Epithelial cell of esophagus (primary cell): ENCODE results near the gene C8G.

Experiments used
- DNase-seq: peaks from one replicate; pipeline ENCODE4 v3.0.0; 2010; ENCODE audit warnings: low read depth
- H3K4me3 ChIP-seq: 2 replicates; pipeline ENCODE4 v1.5.1; 2011; ENCODE audit warnings: mild to moderate bottlenecking, low read length, control low read depth
- TF ChIP-seq, protein P1 (sequence below): IDR thresholded peaks from 2 replicates; pipeline ENCODE4 v1.5.1; 2011; ENCODE audit warnings: low read depth, mild to moderate bottlenecking, low read length, control low read depth, inconsistent platforms; ENCODE audit not compliant: insufficient read depth; ENCODE audit errors: missing control alignments

Gene C8G

DNA sequence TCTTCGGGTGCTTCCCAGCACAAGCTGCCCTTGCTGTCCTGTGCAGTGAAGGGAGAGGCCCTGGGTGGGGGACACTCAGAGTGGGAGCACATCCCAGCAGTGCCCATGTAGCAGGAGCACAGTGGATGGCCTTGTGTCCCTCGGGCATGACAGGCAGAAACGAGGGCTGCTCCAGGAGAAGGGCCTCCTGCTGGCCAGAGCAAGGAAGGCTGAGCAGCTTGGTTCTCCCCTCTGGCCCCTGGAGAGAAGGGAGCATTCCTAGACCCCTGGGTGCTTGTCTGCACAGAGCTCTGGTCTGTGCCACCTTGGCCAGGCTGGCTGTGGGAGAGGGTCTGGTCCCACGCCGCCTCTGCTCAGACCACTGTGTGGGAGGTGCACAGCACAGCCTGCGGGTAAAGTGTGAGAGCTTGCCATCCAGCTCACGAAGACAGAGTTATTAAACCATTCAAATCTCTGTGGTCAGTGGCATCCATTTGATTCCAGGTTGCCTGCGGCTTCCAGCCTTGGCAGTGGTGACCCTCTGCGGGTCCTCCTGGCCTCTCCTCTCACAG is 18.8 kb upstream of the C8G start:
- H3K4me3 ChIP-seq = no peak overlapping the region
- DNase-seq = no peak
- TF ChIP-seq, protein P1, sequence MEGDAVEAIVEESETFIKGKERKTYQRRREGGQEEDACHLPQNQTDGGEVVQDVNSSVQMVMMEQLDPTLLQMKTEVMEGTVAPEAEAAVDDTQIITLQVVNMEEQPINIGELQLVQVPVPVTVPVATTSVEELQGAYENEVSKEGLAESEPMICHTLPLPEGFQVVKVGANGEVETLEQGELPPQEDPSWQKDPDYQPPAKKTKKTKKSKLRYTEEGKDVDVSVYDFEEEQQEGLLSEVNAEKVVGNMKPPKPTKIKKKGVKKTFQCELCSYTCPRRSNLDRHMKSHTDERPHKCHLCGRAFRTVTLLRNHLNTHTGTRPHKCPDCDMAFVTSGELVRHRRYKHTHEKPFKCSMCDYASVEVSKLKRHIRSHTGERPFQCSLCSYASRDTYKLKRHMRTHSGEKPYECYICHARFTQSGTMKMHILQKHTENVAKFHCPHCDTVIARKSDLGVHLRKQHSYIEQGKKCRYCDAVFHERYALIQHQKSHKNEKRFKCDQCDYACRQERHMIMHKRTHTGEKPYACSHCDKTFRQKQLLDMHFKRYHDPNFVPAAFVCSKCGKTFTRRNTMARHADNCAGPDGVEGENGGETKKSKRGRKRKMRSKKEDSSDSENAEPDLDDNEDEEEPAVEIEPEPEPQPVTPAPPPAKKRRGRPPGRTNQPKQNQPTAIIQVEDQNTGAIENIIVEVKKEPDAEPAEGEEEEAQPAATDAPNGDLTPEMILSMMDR = no peak

DNA sequence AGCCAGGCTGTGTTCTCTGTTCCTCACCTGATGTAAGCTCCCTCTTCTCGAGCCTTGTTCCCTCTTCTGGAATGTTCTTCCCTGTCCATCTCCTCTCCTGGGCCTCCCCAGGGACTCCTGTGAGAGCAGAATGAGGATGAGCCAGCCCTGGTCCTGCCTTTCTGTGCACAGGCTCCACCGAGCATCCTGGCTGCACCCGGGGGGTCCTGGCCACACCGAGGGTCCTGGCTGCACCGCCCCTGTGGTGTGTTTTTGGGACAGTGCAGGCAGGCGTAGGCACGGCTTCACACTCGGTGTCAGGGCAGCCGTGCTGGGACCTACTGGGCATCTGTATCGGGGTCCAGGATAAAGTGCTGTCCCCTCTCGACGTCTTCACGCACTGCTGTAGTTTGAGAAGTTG is 18.3 kb upstream of the C8G start:
- no peak overlapping the region for H3K4me3 ChIP-seq
- TF ChIP-seq, protein P1 = no peak

DNA sequence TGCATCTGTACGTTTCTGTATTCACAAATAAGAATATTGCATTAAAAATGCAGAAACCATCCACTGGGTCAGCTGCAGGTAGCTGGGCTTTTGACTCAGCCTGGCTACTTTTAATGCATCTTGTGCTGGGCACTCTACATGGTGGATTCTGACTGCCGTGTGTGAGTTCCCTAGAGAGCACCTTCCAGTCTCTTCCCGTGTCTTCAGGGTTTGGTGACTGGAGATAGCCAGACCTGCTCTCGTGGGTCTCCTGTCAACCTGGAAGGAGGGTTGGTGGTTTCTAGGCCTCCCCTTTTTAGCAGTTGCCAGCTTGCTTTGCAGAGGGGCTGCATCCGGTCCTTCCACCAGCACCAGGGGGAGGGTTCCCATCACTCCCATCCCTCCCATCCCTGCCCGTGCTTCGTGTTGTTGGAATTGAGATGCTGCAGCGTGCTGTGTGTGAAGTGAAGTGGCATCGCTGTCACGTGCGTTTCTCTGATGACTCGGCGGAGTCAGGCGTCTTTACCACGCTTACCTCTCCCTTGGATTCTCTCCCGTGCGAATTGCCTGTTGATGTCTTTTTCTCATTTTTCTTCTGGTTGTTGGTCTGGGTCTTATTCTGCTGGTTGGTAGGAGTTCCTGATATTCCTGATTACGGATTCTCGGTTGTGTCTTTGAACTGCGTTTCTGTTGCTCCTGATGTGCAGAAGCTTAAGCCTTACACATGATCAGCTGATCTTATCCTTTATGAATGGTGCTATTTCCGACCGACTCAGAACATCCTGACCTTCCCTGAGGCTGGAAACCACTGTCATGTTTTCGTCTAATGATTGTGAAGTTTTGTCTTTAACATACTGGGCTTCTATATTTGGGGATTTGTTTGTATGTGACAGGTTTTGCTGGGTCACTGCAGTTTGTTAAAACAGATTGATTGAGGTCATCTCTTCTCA is 17.4 kb upstream of the C8G start:
- H3K4me3 ChIP-seq = no peak overlapping the region
- DNase-seq = no peak
- TF ChIP-seq, protein P1 = no peak

More for the DNA sequence above, 18.3 kb upstream of the C8G start:
- DNase-seq = no peak

DNA sequence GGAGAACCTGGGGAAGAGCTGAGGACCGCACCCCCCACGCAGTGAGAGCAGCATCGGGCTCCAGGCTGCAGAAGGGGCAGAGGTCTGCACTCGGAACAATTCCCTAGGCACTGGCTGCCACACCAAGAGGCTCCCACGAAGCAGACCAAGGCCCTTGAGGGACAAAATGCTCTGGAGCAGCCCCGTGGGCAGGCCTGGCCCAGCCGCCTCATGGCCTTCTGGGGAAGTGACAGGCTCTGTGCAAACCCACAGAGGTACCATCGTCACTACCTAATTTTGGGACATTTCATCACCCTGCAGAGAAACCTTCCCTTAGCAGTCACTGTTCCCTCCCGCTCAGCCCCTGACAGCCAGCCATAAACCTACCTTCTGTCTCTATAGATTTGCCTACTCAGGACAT is 16.5 kb upstream of the C8G start:
- no peak overlapping the region for H3K4me3 ChIP-seq
- TF ChIP-seq, protein P1 = no peak
- DNase-seq = no peak

DNA sequence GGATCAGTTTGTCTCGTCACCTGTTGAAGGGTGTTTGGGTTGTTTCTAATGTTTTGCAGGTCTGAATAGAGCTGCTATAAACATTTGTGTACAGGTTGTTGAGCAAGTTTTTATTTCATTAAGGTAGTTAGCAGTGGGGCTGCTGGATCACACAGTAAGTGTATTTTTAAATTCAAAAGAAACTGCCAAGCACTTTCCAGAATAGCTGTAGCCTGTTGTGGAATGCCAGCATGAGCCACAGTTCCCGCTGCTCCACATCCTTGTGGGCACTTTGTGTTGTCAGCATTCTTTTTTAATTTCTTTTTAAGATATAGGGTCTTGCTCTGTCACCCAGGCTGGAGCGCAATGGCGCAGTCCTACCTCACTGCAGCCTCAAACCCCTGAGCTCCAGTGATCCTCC is 15.0 kb upstream of the C8G start:
- H3K4me3 ChIP-seq = no peak overlapping the region
- TF ChIP-seq, protein P1 = no peak
- no peak for DNase-seq

DNA sequence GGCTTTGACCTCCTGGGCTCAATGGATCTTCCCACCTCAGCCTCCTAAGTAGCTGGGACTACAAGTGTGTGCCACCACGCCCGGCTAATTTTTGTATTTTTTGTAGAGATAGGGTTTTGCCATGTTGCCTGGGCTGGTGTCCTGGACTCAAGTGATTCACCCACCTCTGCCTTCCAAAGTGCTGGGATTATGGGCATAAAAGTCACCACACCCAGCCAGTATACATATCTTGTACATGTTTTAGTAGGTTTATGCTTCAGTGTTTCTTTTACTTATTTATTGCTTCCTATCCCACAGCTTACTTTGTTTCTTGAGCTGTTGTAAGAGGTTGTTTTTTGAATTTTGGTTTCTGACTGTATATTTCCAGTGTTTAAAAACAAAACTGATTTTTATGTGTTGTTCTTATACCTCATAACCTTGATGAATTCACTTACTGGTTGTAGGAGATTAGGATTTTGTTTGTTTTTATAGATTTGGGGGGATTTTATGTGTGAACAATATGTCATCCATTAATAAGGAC is 13.4 kb upstream of the C8G start:
- TF ChIP-seq, protein P1 = no peak
- H3K4me3 ChIP-seq = no peak overlapping the region
- peak; percentile 43 for DNase-seq
